H1 (cell line): ENCODE measurements around the gene PDCD2. TPM values are rescaled to one million over a fixed set of nuclear protein-coding genes. Genes with fewer than 3 reads are reported as not detected.

Experiments used
- CTCF ChIA-PET: fragments of 300-600 bp; sonication (Branson Sonifier 250); formaldehyde crosslinking; loops from one replicate; lab custom pipeline; 2021; ENCODE audit not compliant: partially characterized antibody; lab: Charles Lee
- POLR2A ChIA-PET: fragments of 300-600 bp; sonication (Branson Sonifier 250); formaldehyde crosslinking; loops from one replicate; lab custom pipeline; 2021; ENCODE audit warnings: inconsistent platforms; ENCODE audit not compliant: partially characterized antibody; lab: Charles Lee
- DNase-seq, 2 experiments: peaks; one replicate each; pipeline versions ENCODE4 v3.0.0 to v3.0.0-alpha.2; 2010 to 2022; ENCODE audit warnings: low spot score in 2 of 2, low read depth in 1 of 2, mixed read lengths in 1 of 2
- FAIRE-seq: peaks from 2 replicates; lab custom pipeline; 2011; peaks lifted over from hg19 to GRCh38; lab: Jason Lieb, UNC
- H2AFZ ChIP-seq: 2 replicates; pipeline ENCODE4 v1.8.1; 2012; ENCODE audit warnings: low read length, inconsistent platforms
- H2AK5ac ChIP-seq: 2 replicates; pipeline ENCODE4 v1.6.1; 2013; ENCODE audit warnings: low read depth, low read length
- H2BK120ac ChIP-seq: replicated peaks from 2 replicates; pipeline ENCODE3; 2013; ENCODE audit warnings: low read depth, low read length, inconsistent platforms
- H2BK12ac ChIP-seq: 2 replicates; pipeline ENCODE4 v1.6.1; 2013; ENCODE audit warnings: low read depth, low read length
- H2BK15ac ChIP-seq: 2 replicates; pipeline ENCODE4 v1.6.1; 2013; ENCODE audit warnings: low read length
- H2BK20ac ChIP-seq: 2 replicates; pipeline ENCODE4 v1.6.1; 2013; ENCODE audit warnings: low read length
- H2BK5ac ChIP-seq: 2 replicates; pipeline ENCODE4 v1.6.1; 2013; ENCODE audit warnings: low read depth, low read length
- H3K14ac ChIP-seq: 2 replicates; pipeline ENCODE4 v1.6.1; 2013; ENCODE audit warnings: inconsistent platforms; ENCODE audit not compliant: insufficient read length
- H3K18ac ChIP-seq: 2 replicates; pipeline ENCODE4 v1.6.1; 2013; ENCODE audit warnings: low read length; ENCODE audit errors: extremely low read depth
- H3K23ac ChIP-seq: 2 replicates; pipeline ENCODE4 v1.6.1; 2013; ENCODE audit warnings: inconsistent platforms; ENCODE audit not compliant: insufficient read length
- H3K23me2 ChIP-seq: 2 replicates; pipeline ENCODE4 v1.6.1; 2013; ENCODE audit warnings: low read depth, low read length
- H3K27ac ChIP-seq: 2 replicates; pipeline ENCODE4 v1.6.1; 2011; ENCODE audit warnings: low read depth, low read length, inconsistent platforms
- H3K27me3 ChIP-seq, 4 experiments: replicated peaks in 1 of 4; 1 replicate in 1 of 4; 2 replicates in 3 of 4; pipeline versions ENCODE4 v1.6.1 to v1.8.1; 2011 to 2013; ENCODE audit warnings: low read length in 3 of 4, mild to moderate bottlenecking in 3 of 4, inconsistent platforms in 2 of 4, mixed read lengths in 2 of 4, moderate library complexity in 1 of 4; ENCODE audit not compliant: control insufficient read depth in 3 of 4, insufficient read depth in 3 of 4; ENCODE audit errors: extremely low read depth in 1 of 4
- H3K36me3 ChIP-seq, 4 experiments: 2 replicates each; pipeline versions ENCODE4 v1.6.1 to v1.8.1; 2011 to 2013; ENCODE audit warnings: mild to moderate bottlenecking in 4 of 4, low read length in 3 of 4, moderate library complexity in 2 of 4, control low read depth in 1 of 4, inconsistent platforms in 1 of 4; ENCODE audit not compliant: insufficient read depth in 4 of 4, control insufficient read depth in 2 of 4
- H3K4ac ChIP-seq: replicated peaks from 2 replicates; pipeline ENCODE3; 2013; ENCODE audit warnings: low read length, low read depth, mixed read lengths, inconsistent platforms; ENCODE audit not compliant: insufficient read length
- H3K4me1 ChIP-seq, 4 experiments: replicated peaks in 1 of 4; 1 replicate in 1 of 4; 2 replicates in 3 of 4; pipeline versions ENCODE4 v1.6.1 to v1.8.1; 2011 to 2013; ENCODE audit warnings: low read length in 3 of 4, inconsistent platforms in 2 of 4, mixed read lengths in 1 of 4; ENCODE audit not compliant: insufficient read depth in 4 of 4, control insufficient read depth in 3 of 4
- H3K4me2 ChIP-seq, 2 experiments: 2 replicates each; pipeline versions ENCODE4 v1.6.1 to v1.8.1; 2011 to 2013; ENCODE audit warnings: low read depth in 2 of 2, low read length in 2 of 2, control low read depth in 1 of 2, inconsistent platforms in 1 of 2, mild to moderate bottlenecking in 1 of 2; ENCODE audit not compliant: insufficient read depth in 1 of 2
- H3K4me3 ChIP-seq, 4 experiments: fragments of 200-600, 300-600 bp in 1 of 4; sonication (generic), shearing (Covaris generic), sonication (Bioruptor Twin) in 1 of 4; 2 replicates each; pipeline versions ENCODE4 v1.5.1 to v1.8.1; 2011 to 2016; ENCODE audit warnings: low read length in 4 of 4, low read depth in 3 of 4, control low read depth in 2 of 4, inconsistent platforms in 2 of 4, mild to moderate bottlenecking in 2 of 4, mixed read lengths in 1 of 4, moderate library complexity in 1 of 4; ENCODE audit not compliant: insufficient read depth in 2 of 4; ENCODE audit errors: extremely low read depth in 1 of 4
- H3K56ac ChIP-seq: replicated peaks from 2 replicates; pipeline ENCODE3; 2013; ENCODE audit warnings: low read depth, mild to moderate bottlenecking, mixed read lengths, low read length, inconsistent platforms; ENCODE audit not compliant: insufficient read length
- H3K79me1 ChIP-seq: 2 replicates; pipeline ENCODE4 v1.6.1; 2013; ENCODE audit warnings: low read depth, low read length, control low read depth
- H3K79me2 ChIP-seq, 2 experiments: 2 replicates each; pipeline versions ENCODE4 v1.6.1 to v1.8.1; 2012 to 2013; ENCODE audit warnings: low read length in 2 of 2, mild to moderate bottlenecking in 2 of 2, inconsistent platforms in 1 of 2; ENCODE audit not compliant: insufficient read depth in 2 of 2, control insufficient read depth in 1 of 2
- H3K9ac ChIP-seq, 4 experiments: replicated peaks in 1 of 4; 1 replicate in 1 of 4; 2 replicates in 3 of 4; pipeline versions ENCODE4 v1.6.1 to v1.8.1; 2011 to 2013; ENCODE audit warnings: low read depth in 3 of 4, low read length in 3 of 4, control low read depth in 2 of 4, mild to moderate bottlenecking in 2 of 4, moderate library complexity in 2 of 4, inconsistent platforms in 1 of 4; ENCODE audit errors: extremely low read depth in 1 of 4
- H3K9me3 ChIP-seq, 2 experiments: 2 replicates each; pipeline versions ENCODE4 v1.6.1 to v1.8.1; 2012 to 2013; ENCODE audit warnings: mild to moderate bottlenecking in 2 of 2, moderate library complexity in 2 of 2, control low read depth in 1 of 2, inconsistent platforms in 1 of 2, low read depth in 1 of 2, low read length in 1 of 2, mixed read lengths in 1 of 2; ENCODE audit not compliant: insufficient read depth in 2 of 2
- H4K20me1 ChIP-seq, 2 experiments: replicated peaks in 1 of 2; 2 replicates each; pipeline versions ENCODE3 to v1.8.1; 2011 to 2013; ENCODE audit warnings: inconsistent platforms in 2 of 2, low read length in 2 of 2, mild to moderate bottlenecking in 1 of 2; ENCODE audit not compliant: insufficient read depth in 2 of 2, control insufficient read depth in 1 of 2
- H4K5ac ChIP-seq: 2 replicates; pipeline ENCODE4 v1.6.1; 2013; ENCODE audit warnings: low read length, low read depth, mixed read lengths, inconsistent platforms; ENCODE audit not compliant: insufficient read length
- H4K8ac ChIP-seq: 2 replicates; pipeline ENCODE4 v1.8.0; 2013; ENCODE audit warnings: mild to moderate bottlenecking, moderate library complexity, low read length, inconsistent platforms; ENCODE audit not compliant: insufficient read depth; ENCODE audit errors: extremely low read depth
- H4K91ac ChIP-seq: replicated peaks from 2 replicates; pipeline ENCODE3; 2013; ENCODE audit warnings: low read length, mixed read lengths, inconsistent platforms; ENCODE audit not compliant: insufficient read length
- ASH2L ChIP-seq: fragments of 200-600, 300-600 bp; sonication (generic); IDR thresholded peaks from one replicate; pipeline ENCODE4 v1.7.1; 2017; ENCODE audit warnings: low read length
- CREB1 ChIP-seq: IDR thresholded peaks from 2 replicates; pipeline ENCODE4 v1.6.1; 2012; ENCODE audit warnings: inconsistent platforms
- CTCF ChIP-seq, 3 experiments: IDR thresholded peaks; 1 replicate in 2 of 3; 2 replicates in 1 of 3; pipeline versions ENCODE4 v1.5.1 to v1.6.1; 2011; ENCODE audit warnings: low read length in 3 of 3, mild to moderate bottlenecking in 3 of 3, inconsistent platforms in 2 of 3, low read depth in 1 of 3, moderate library complexity in 1 of 3; ENCODE audit not compliant: insufficient read depth in 1 of 3; ENCODE audit errors: control extremely low read depth in 1 of 3
- JUND ChIP-seq: IDR thresholded peaks from 2 replicates; pipeline ENCODE4 v1.6.1; 2011; ENCODE audit warnings: mild to moderate bottlenecking, improper control_type of control experiment, low read length
- KDM5A ChIP-seq: fragments of 200-600 bp; IDR thresholded peaks from 2 replicates; pipeline ENCODE4 v1.7.1; 2012; ENCODE audit warnings: mild to moderate bottlenecking, low read length, inconsistent platforms, mixed read lengths
- MAFK ChIP-seq: IDR thresholded peaks from 2 replicates; pipeline ENCODE4 v1.6.1; 2012; ENCODE audit warnings: low read depth, mild to moderate bottlenecking, improper control_type of control experiment, low read length
- MAX ChIP-seq: IDR thresholded peaks from 2 replicates; pipeline ENCODE4 v1.6.1; 2012; ENCODE audit warnings: inconsistent platforms
- SIRT6 ChIP-seq: IDR thresholded peaks from one replicate; pipeline ENCODE4 v1.7.1; 2012; ENCODE audit warnings: low read length, inconsistent platforms
- SUZ12 ChIP-seq: fragments of 200-600 bp; sonication (generic); IDR thresholded peaks from 2 replicates; pipeline ENCODE4 v1.6.1; 2012; ENCODE audit warnings: mild to moderate bottlenecking, inconsistent platforms, low read length, moderate library complexity, mixed read lengths
- TAF7 ChIP-seq: optimal IDR thresholded peaks from 2 replicates; pipeline ENCODE3; 2011; ENCODE audit warnings: low read depth, mild to moderate bottlenecking, inconsistent platforms, low read length, moderate library complexity, borderline replicate concordance
- TCF12 ChIP-seq: IDR thresholded peaks from 2 replicates; pipeline ENCODE4 v1.6.1; 2011; ENCODE audit warnings: low read depth, mild to moderate bottlenecking, low read length
- WGBS, 2 experiments: shearing (Covaris generic) in 1 of 2; methylation state at CpG; one replicate each; pipeline versions ENCODE4 v1.1.6 to v1.1.7; 2013 to 2015; ENCODE audit warnings: low lambda C conversion rate in 2 of 2, mixed read lengths in 2 of 2, inconsistent platforms in 1 of 2, low coverage in 1 of 2, missing lambda C conversion rate in 1 of 2; ENCODE audit not compliant: insufficient replicate concordance in 2 of 2, insufficient coverage in 1 of 2, insufficient read length in 1 of 2; ENCODE audit errors: extremely low coverage in 1 of 2, missing lambda C conversion rate in 1 of 2; 5-methylcytosine and 5-hydroxymethylcytosine counted together
- polyA plus RNA-seq, 7 experiments: library from polyadenylated mRNA; depleted of rRNA in 3 of 7; stranded (reverse) in 5 of 7; unstranded in 2 of 7; fragments of >200 nt in 5 of 7; fragments of 200-250 nt in 2 of 7; gene quantifications; 1 replicate in 5 of 7; 2 replicates in 1 of 7; 4 replicates in 1 of 7; pipeline versions ENCODE4 v1.2.1 to v1.2.3, GENCODE V29; 2011 to 2013; ENCODE audit warnings: missing spikeins in 2 of 7, mixed read lengths in 2 of 7
- total RNA-seq: library from RNA; stranded (reverse); fragmentation: NEBNext Ultra II Directional; extraction: Animal tissue kit (Norgen Biotek cat#: 25700); gene quantifications from 2 replicates; pipeline ENCODE4 v1.2.1, GENCODE V29; 2021

The PDCD2 gene
- total and polyA plus RNA-seq, 2 of the 8 experiments (the other 6 are each of a cell fraction or from before 2014, with no cell fraction given) = 74.1 to 116 TPM

- Histone ChIP-seq H3K23me2 (no peaks in the 10 kb centered on the region), H3K56ac (no peak overlapping the region), H3K4me2 (no peak overlapping the region), H4K91ac (no peak overlapping the region), H3K4me3 (no peak overlapping the region), H3K79me1 (no peaks in the 10 kb centered on the region), H4K20me1 (peaks cover 0 to 3% of the 10 kb centered on the region in 2 experiments), H3K14ac (no peak overlapping the region), H3K27ac (no peak overlapping the region), H4K5ac (no peak overlapping the region), H3K9ac (no peak overlapping the region), H3K18ac (no peak overlapping the region), H3K9me3 (no peaks in the 10 kb centered on the region), H2AFZ (no peak overlapping the region), H2BK12ac (no peak overlapping the region), H3K79me2 (no peaks in the 10 kb centered on the region), H3K4me1 (no peaks in the 10 kb centered on the region), H2BK5ac (no peak overlapping the region), H2BK120ac (no peak overlapping the region), H2BK20ac (no peak overlapping the region), H3K27me3 (no peaks in the 10 kb centered on the region), H3K36me3 (peaks cover 2 to 70% (median 30%) of the 10 kb centered on the region in 4 experiments; a peak in 7 of 8 replicates), H4K8ac (no peak overlapping the region), H3K4ac (no peak overlapping the region), H2AK5ac (no peak overlapping the region), H2BK15ac (no peak overlapping the region), H3K23ac (no peak overlapping the region)
- ChIA-PET CTCF (interaction anchor here (1.2 to 1.5 kb wide), 2 partner anchors 13 to 15 kb away, joined by 3 to 4 read pairs; no protein-coding TSS in a partner anchor), POLR2A (interaction anchor here (1.0 to 2.8 kb wide), 3 partner anchors 8 to 11 kb away, joined by 3 to 15 read pairs (median 4); partner anchors contain the start of gene PDCD2)
- FAIRE-seq (no peak), DNase-seq (no peak)
- WGBS, 2 experiments = 92% methylated on average over 2 of the region's 2 CpGs; no CpG with 5 or more reads in 1 of the 2 experiments
- no peak for TF ChIP-seq KDM5A
- TF ChIP-seq MAFK = no peak
- no peak for TF ChIP-seq JUND
- TF ChIP-seq CTCF (IDR thresholded peaks at IDR 0.05; ENCODE audit: control extremely low read depth in 1 of 3, insufficient read depth in 1 of 3, low read depth in 1 of 3, low read length in 3 of 3) = no peak
- no peak for TF ChIP-seq TAF7
- TF ChIP-seq MAX = no peak
- TF ChIP-seq SIRT6 = no peak
- no peak for TF ChIP-seq TCF12
- TF ChIP-seq SUZ12 = no peak
- TF ChIP-seq CREB1 = no peak
- no peak for TF ChIP-seq ASH2L
Observed at GRCh38 chr6:170572704-170573466, 11.6 kb downstream of the PDCD2 start.
